ENCODE measurements around the gene IL17D. TPM values are rescaled to one million over a fixed set of nuclear protein-coding genes. Genes with fewer than 3 reads are reported as not detected.
A peak's percentile ranks its signal among the peaks of the same experiment; 100 is the strongest.

The IL17D gene
- total and polyA plus RNA-seq, 2 experiments from 2014 or later, result 0.51 to 0.54 TPM

- no peaks in the 10 kb centered on the region for H3K36me3 ChIP-seq (ENCODE audit: low read depth)
- H4K20me1 ChIP-seq (ENCODE audit: insufficient read depth), result no peaks in the 10 kb centered on the region
- WGBS, 2 experiments (ENCODE audit: low coverage in 1 of 2, low lambda C conversion rate in 2 of 2, missing lambda C conversion rate in 2 of 2), result 14 to 29% methylated on average over 10 to 20 of the region's 20 CpGs
- H3K9ac ChIP-seq, result no peak overlapping the region
- peaks cover 21% of the 10 kb centered on the region for H3K27me3 ChIP-seq (replicated peaks; ENCODE audit: insufficient read depth)
- no peak overlapping the region for H3K4me2 ChIP-seq (ENCODE audit: unreplicated experiment)
- peaks cover 16% of the 10 kb centered on the region for H3F3A ChIP-seq (ENCODE audit: insufficient read depth)
- H3K27ac ChIP-seq, result no peak overlapping the region
- peaks cover 12% of the 10 kb centered on the region for H3K4me1 ChIP-seq (ENCODE audit: insufficient read depth)
- in situ Hi-C loops (cut with MboI), result no loop called here
- no peaks in the 10 kb centered on the region for H3K9me3 ChIP-seq (ENCODE audit: low read depth)
- H3K79me2 ChIP-seq (ENCODE audit: insufficient read depth), result no peaks in the 10 kb centered on the region
- DNase-seq, result no peak
- H2AFZ ChIP-seq, result no peak overlapping the region
- no peaks in the 10 kb centered on the region for H3K9me2 ChIP-seq (ENCODE audit: insufficient read depth)
- TF ChIP-seq EZH2phosphoT487 (IDR thresholded peaks at IDR 0.05; ENCODE audit: insufficient read depth, low read depth), result no peak
- TF ChIP-seq EZH2 (IDR thresholded peaks at IDR 0.05; ENCODE audit: insufficient read depth, poor library complexity, severe bottlenecking), result no peak
- H3K4me3 ChIP-seq, result no peak overlapping the region
Measured at GRCh38 chr13:20704459-20705069, 1.1 kb downstream of the IL17D start.

DNA sequence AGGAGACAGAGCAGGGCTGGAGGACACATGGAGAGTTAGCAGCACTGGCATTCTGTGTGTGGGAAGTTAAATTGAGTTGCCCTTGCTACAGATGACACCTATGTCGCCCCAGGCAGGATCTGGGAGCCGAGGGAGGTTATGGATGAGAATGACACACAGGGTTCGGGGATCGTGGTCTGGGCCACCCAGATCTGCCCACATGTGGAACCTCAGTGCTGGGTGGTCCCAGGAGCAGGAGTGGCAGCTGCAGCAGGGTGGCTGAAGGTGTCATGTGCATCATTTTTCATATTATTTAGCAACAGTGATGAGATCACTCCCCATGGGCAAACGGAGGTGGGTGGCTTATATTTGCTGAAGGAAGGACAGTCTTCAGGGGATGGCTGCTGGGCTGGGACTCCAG is 3.2 kb downstream of the IL17D start:
- in situ Hi-C loops (cut with MboI), result no loop called here
- Histone ChIP-seq H3K9me3 (ENCODE audit: low read depth) (no peaks in the 10 kb centered on the region), H3K27ac (no peak overlapping the region), H2AFZ (no peak overlapping the region), H3K4me1 (ENCODE audit: insufficient read depth) (peaks cover 17% of the 10 kb centered on the region), H3K79me2 (ENCODE audit: insufficient read depth) (no peaks in the 10 kb centered on the region), H3K4me2 (ENCODE audit: unreplicated experiment) (no peak overlapping the region), H3F3A (ENCODE audit: insufficient read depth) (peaks cover 21% of the 10 kb centered on the region), H4K20me1 (ENCODE audit: insufficient read depth) (no peaks in the 10 kb centered on the region), H3K9me2 (ENCODE audit: insufficient read depth) (no peaks in the 10 kb centered on the region), H3K9ac (no peak overlapping the region), H3K27me3 (replicated peaks; ENCODE audit: insufficient read depth) (peaks cover 15% of the 10 kb centered on the region), H3K36me3 (ENCODE audit: low read depth) (no peaks in the 10 kb centered on the region), H3K4me3 (no peak overlapping the region)
- no peak for TF ChIP-seq EZH2phosphoT487 (IDR thresholded peaks at IDR 0.05; ENCODE audit: insufficient read depth, low read depth)
- WGBS, 2 experiments (ENCODE audit: low coverage in 1 of 2, low lambda C conversion rate in 2 of 2, missing lambda C conversion rate in 2 of 2), result 87 to 95% methylated on average over 5 of the region's 5 CpGs
- DNase-seq, result no peak

DNA sequence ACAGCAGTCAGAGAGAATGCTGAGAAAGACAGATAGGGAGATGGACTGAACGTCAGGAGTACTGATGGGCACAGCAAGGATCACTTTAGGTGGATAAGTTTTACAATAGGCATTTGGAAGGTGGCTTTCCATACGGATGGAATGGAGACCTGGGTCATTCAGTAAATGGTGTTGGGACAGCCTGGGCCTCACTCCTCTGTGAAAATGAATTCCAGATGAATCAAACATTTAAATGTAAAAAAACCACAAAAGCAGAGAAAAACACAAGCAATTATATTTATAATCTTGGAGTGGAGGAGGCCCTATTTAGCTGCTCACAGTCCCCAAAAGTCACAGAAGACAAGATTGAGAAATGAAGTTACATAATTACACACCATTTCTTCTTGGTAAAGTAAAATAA is 4.7 kb downstream of the IL17D start:
- Histone ChIP-seq H3K27ac (peak overlapping the region; percentile 57; the same call in 1 of the 2 replicates), H3K9me3 (ENCODE audit: low read depth) (no peaks in the 10 kb centered on the region), H3K36me3 (ENCODE audit: low read depth) (no peaks in the 10 kb centered on the region), H3K9ac (peak overlapping the region; percentile 31), H3K9me2 (ENCODE audit: insufficient read depth) (no peaks in the 10 kb centered on the region), H3F3A (ENCODE audit: insufficient read depth) (peaks cover 20% of the 10 kb centered on the region), H3K79me2 (ENCODE audit: insufficient read depth) (no peaks in the 10 kb centered on the region), H2AFZ (no peak overlapping the region), H3K4me3 (no peak overlapping the region), H3K4me2 (ENCODE audit: unreplicated experiment) (peak overlapping the region; percentile 41), H3K4me1 (ENCODE audit: insufficient read depth) (peaks cover 26% of the 10 kb centered on the region), H4K20me1 (ENCODE audit: insufficient read depth) (no peaks in the 10 kb centered on the region), H3K27me3 (replicated peaks; ENCODE audit: insufficient read depth) (no peaks in the 10 kb centered on the region)
- DNase-seq, result peak; percentile 28
- TF ChIP-seq EZH2 (IDR thresholded peaks at IDR 0.05; ENCODE audit: insufficient read depth, poor library complexity, severe bottlenecking) (no peak), EZH2phosphoT487 (IDR thresholded peaks at IDR 0.05; ENCODE audit: insufficient read depth, low read depth) (no peak)
- in situ Hi-C loops (cut with MboI), result no loop called here
- WGBS, 2 experiments (ENCODE audit: low coverage in 1 of 2, low lambda C conversion rate in 2 of 2, missing lambda C conversion rate in 2 of 2), result 16 to 24% methylated on average over 2 of the region's 2 CpGs

DNA sequence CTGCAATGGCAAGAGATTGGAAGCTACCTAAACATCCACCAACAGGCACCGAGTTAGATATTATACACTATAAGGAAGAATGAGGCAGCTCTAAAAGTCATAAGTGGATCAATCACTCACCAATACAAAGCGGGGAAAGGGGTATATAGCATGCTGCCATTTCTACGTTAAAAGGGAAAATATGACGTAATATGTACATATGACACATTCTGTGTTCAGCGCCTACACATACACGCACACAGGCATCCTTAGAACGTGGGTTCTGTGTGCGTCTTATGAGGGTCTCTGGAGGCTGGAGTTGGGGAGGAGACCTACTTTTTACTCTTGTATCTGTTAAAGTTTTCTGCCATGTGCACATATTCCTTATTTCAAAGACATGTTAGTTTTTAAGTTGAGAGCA is 5.9 kb downstream of the IL17D start:
- peak overlapping the region; percentile 46 for H3K9ac ChIP-seq
- H3K27ac ChIP-seq, result peak overlapping the region; percentile 57
- peaks cover 30% of the 10 kb centered on the region for H3F3A ChIP-seq (ENCODE audit: insufficient read depth)
- no peaks in the 10 kb centered on the region for H3K36me3 ChIP-seq (ENCODE audit: low read depth)
- TF ChIP-seq EZH2phosphoT487 (IDR thresholded peaks at IDR 0.05; ENCODE audit: insufficient read depth, low read depth) (no peak), EZH2 (IDR thresholded peaks at IDR 0.05; ENCODE audit: insufficient read depth, poor library complexity, severe bottlenecking) (no peak)
- H4K20me1 ChIP-seq (ENCODE audit: insufficient read depth), result no peaks in the 10 kb centered on the region
- H2AFZ ChIP-seq, result peak overlapping the region; percentile 40; the same call in 1 of the 2 replicates
- 43 to 46% methylated on average over 8 of the region's 8 CpGs for WGBS, 2 experiments (ENCODE audit: low coverage in 1 of 2, low lambda C conversion rate in 2 of 2, missing lambda C conversion rate in 2 of 2)
- no peaks in the 10 kb centered on the region for H3K9me2 ChIP-seq (ENCODE audit: insufficient read depth)
- no peaks in the 10 kb centered on the region for H3K79me2 ChIP-seq (ENCODE audit: insufficient read depth)
- H3K4me1 ChIP-seq (ENCODE audit: insufficient read depth), result peaks cover 38% of the 10 kb centered on the region
- in situ Hi-C loops (cut with MboI), result no loop called here
- no peaks in the 10 kb centered on the region for H3K9me3 ChIP-seq (ENCODE audit: low read depth)
- H3K27me3 ChIP-seq (replicated peaks; ENCODE audit: insufficient read depth), result no peaks in the 10 kb centered on the region
- H3K4me3 ChIP-seq, result no peak overlapping the region
- H3K4me2 ChIP-seq (ENCODE audit: unreplicated experiment), result peak overlapping the region; percentile 4
- no peak for DNase-seq

Measured in GM23248 (cell line).